HG02885 (cell line): Measurements from ENCODE around the gene BRI3BP.
"Not testable (repeated sequence)": the region's sequence is repeated elsewhere in the genome, so short reads cannot be mapped to it uniquely, and the experiment has no call there.

Source experiments
- ATAC-seq: cut with Tn5 transposase; IDR thresholded peaks from one replicate; pipeline ENCODE4 v1.9.1; 2021; ENCODE audit warnings: mild to moderate bottlenecking; ENCODE audit not compliant: unreplicated experiment, poor library complexity

BRI3BP gene

DNA sequence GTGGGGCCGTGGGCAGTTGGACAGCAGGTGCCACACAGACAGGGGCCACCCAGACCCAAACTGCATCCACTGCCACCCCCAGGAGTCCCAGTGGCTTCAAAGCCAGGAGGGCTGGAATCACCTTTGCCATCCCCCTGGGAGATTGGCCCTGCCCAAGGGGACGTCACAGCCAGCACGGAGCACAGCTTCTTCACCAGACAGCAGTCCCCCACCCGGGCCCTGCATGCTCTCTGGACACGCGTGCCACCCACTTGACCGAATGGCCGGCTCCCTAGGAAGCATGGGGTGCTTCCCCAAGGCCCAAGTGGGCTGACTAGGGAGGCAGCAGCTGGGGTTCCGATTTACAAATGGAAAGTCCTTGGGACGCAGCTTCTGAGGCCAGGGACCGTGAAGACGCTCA is 21.8 kb upstream of the BRI3BP start:
- ATAC-seq, result no peak

DNA sequence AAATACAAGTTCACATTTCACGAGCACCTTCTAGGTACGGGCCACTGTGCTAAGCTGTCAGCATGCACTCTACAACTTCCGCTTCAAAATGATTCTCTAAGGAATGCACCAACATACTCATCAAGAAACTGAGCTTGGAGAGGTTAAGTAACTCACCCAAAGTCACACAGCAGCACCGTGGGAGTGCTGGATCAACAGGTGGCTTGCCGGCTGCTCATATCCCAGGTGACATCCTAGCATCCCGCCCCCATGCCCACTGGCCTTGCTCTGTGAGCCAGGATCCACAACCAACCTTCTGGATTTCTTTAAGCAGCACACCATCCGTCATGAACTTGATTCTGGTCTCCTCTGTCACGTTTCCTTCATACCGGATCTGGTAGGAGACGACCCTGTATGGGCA is 21.2 kb upstream of the BRI3BP start:
- ATAC-seq, result no peak

DNA sequence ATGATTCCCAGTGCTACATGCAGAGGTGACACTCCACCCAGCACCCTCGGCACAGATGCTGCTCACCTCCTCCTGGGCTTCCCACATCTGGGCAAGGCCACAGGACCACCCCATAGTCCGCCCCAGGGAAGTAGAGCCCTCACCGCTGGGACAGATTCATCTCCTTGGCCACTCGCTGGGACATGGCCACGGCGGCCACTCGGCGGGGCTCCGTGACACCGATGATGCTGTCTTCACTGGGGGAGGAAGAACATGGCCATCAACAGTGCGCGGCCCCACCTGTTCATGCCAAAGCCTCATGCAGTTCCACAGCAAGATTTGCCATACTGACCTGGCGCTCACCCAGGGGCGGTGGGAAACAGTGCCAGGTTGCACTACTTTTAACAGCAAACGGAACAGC is 18.2 kb upstream of the BRI3BP start:
- ATAC-seq, result no peak

DNA sequence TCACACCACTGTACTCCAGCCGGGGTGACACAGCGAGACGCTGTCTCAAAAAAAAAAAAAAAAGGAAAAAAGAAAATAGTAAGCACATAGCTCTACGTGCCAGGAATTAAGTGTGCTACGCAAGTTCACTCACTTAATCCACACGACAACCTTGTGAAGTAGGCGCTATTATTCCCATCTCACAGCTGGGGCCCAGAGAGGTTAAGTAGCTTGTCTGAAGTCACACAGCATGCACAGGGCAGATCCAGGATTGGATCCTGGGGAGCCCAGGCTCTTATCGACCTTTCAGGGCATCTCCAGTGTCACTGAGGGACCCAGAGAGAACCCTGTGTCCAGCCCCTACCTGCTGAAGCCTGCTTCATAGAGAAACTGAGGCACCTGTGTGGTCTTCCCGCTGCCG is 16.4 kb upstream of the BRI3BP start:
- ATAC-seq, result no peak

- no peak for ATAC-seq
These were observed 13.9 kb upstream of the BRI3BP start for GRCh38 chr12:124979568-124979967.

DNA sequence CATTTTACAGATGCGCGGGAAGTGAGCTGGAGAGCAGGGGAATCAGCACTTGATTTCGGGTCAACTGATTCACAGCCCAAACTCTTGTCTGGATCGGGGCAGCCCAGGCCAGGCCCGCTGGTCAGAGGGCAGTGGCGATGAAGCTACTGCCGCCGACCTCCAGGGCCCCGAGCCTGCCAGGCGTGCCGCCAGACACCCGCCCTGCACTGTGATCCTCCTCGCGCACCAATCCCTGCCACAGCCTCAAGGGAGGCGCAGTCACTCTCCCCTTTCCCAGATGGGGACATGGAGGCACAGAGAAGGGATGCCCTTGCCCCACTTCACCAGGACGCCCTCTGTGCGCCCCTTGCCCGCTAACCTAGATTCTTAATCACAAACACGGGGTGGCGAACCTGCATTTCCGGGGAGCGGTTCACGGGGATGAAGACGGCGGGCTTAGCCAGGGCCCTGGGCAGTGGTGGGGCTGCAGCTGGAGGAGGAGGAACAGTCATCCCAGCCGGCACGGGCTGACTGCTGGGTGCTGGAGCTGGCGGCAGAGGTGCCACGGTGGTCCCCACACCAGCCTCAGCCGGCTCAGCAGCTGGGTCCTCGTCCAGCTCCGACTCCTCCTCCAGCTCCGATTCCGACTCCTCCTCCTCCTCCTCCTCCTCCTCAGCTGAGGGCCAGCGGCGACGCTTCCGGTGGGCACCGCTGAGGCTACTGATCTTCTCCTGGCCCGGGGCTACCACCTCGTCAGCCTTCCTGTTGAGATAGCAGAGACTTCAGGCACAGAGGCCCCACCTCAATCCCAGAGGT is 13.2 kb upstream of the BRI3BP start:
- ATAC-seq, result no peak

DNA sequence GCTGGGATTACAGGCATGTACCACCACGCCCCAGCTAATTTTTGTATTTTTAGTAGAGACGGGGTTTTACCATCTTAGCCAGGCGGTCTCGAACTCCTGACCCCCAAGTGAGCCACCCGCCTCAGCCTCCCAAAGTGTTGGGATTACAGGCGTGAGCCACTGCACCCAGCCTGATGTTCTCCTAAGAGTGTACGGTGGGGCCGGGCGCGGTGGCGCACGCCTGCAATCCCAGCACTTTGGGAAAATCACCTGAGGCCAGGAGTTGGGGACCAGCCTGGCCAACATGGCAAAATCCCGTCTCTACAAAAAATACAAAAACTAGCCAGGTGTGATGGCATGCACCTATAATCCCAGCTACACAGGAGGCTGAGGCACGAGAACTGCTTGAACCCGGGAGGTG is 6.6 kb upstream of the BRI3BP start:
- ATAC-seq, result not testable (repeated sequence)

- ATAC-seq, result peak; percentile 32
These were observed 395 bp upstream of the BRI3BP start for GRCh38 chr12:124992874-124993625.

GRCh38 chr12:124994437-124994975 is 1.1 kb downstream of the BRI3BP start:
- no peak for ATAC-seq

DNA sequence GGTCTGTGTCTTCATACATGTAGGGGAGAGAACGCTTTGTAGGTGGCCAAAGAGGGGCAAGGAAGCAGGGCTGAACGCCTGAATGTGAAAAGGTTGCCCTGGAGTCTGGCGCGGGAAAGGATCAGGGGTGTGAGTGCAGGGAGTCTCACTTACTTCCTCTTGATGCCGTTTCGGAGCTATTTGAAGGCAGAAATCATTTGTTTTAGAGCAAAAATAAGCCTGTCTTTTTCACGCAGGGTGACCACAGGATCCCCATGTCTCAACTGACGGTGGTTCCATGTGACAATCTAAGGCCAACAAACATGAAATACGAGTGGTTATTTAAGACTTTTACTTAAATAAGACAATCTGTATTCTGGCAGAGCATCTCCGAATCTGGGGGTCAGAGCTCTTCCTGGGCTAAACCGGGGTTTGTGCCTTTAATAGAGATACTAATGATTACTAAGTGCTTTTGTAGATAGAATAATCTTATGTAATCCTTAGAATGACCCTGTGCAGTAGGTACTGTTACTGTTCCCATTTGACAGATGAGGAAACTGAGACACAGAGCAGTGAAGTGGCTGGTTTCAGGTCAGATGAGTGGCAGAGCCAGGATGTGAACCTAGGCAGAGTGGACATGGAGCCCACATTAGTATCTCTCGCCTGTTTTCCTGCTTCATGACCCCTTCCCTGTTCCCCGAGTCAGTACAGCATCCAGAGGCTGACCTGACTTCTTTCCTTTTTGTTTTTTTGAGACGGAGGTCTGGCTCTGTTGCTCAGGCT is 1.9 kb downstream of the BRI3BP start:
- ATAC-seq, result no peak

DNA sequence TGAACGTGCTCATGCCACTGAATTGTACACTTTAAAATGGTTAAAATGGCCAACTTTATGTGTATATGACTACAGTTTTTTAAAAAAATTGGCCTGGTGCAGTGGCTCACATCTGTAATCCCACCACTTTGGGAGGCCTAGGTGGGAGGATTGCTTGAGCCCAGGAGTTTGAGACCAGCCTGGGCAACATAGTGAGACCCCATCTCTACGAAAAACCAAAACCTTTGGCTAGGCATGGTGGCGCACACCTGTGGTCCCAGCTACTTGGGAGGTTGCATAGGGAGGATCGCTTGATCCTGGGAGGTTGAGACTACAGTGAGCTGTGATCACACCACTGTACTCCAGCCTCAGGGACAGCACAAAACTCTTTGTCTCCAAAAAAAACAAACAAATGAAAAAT is 5.3 kb downstream of the BRI3BP start:
- ATAC-seq, result no peak

- ATAC-seq, result no peak
These were observed 8.2 kb downstream of the BRI3BP start for GRCh38 chr12:125001636-125002035.

- no peak for ATAC-seq
These were observed 9.6 kb downstream of the BRI3BP start for GRCh38 chr12:125003021-125003420.

GRCh38 chr12:125004621-125005020 is 11.2 kb downstream of the BRI3BP start:
- ATAC-seq, result no peak

GRCh38 chr12:125005652-125006051 is 12.2 kb downstream of the BRI3BP start:
- no peak for ATAC-seq

DNA sequence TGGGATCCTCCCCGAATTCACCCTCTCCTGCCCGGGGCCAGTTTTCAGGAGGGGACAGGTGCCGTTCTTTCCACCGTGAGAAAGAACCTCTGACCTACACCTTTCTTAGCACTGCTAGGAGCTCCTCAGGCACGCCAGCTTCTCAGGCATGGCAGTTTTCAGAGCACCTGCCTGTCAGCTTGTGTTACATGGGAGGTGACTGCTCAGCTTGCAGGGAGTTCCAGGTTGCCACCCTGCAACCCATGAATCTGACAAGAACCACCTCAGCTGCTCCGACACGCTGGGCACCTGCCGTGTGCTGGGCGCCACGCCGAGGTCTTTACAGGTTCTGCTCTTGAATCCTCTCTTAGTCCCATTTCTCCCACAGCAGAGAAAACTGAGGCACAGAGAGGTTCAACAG is 12.9 kb downstream of the BRI3BP start:
- no peak for ATAC-seq

DNA sequence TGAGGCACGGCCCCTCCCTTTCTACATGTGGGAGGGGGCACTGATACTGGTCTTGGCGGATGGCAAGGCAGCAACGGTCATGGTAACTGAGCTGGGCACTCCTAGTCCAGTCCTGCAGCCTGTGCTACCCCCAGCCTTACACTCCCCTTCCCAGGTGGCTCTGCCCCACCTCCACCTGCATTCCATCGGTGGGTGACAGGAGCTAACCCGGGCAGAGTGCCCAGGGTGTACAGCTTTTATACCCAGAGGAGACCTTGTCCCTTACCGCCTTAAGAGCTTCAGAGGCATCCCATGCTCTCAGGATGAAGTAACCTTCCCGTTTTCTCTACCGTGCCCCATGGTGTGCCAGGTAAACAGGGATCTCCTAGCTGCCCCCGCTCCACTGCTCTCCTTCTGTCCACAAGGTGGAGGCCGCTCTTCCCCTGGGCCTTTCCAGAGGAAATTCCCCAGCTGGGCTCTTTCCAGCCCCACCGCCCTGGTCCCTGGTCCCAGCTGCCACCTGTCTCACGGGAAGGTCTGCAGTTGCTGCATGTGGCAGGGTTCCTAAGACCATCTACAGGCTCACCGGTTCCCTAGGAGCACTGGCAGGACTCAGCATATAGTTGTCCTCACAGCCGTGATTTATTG is 20.5 kb downstream of the BRI3BP start:
- ATAC-seq, result no peak

DNA sequence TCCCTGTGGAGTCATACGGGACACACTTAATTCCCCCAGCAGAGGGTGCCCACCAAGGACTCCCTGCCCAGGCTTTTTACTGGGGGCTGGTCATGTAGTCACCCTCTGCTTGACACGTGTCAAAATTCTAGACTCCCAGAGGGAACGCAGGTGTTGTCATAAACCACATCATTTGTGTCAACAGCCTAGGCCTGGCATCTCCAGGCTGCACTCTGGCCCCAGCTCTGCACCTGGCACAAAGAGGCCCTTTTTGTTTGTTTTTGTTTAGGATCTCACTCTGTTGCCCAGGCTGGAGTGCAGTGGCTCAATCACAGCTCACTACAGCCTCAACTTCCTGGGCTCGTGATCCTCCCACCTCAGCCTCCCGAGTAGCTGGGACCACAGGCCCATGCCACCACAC is 21.1 kb downstream of the BRI3BP start:
- no peak for ATAC-seq

DNA sequence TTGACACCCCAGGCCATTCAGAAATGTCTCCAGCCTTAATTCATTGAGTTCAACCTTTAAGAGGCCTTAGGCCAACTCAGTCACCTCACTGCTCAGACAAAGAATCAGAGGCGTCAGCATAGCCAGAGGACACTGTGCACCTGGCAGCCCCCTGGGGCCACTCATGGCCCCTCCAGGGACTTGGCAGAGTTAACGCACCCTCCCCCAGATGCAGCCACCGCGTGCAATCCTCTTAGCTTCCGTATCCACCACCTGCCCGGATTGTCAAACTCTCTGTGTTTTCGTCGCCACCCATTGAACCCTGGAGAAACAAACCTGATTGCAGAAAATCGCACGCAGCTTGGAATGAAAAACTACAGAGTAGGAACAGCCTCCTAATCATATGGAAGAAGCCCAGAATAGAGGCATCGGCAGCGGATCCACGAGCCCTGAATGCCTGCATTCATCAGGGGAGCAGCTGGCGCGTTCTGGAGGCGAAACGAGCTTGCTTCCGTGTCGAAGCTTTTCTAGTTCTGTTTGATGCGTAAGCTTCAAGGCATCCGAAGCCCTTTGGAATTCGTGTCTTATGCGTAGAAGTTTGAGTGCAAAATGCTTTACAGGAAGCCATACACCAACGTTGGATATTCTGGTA is 22.4 kb downstream of the BRI3BP start:
- no peak for ATAC-seq

GRCh38 chr12:125017801-125018200 is 24.4 kb downstream of the BRI3BP start:
- no peak for ATAC-seq
